ENCODE measurements around the gene MTLN.
"Not testable (repeated sequence)": the region's sequence is repeated elsewhere in the genome, so short reads cannot be mapped to it uniquely, and the experiment has no call there.

The MTLN gene

DNA sequence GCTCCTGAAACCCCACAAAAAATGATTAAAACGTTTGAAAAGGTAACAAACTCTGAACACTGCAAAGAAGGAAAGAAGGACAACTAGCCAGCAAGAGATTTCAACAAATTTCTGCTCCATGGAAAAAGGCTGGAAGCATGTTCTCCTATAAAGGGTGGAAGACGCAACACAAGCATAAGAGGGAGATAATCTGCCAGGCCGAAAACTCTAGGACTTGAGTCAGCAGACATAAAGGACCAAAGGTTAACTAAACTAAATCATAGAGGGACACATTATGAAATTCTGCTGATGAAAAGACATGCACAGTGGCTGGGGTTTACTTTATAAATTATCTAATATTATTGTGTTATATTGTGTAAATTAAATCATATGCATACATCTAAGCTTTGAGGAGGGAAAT, 14.3 kb downstream of the MTLN start:
- no peak for DNase-seq

DNA sequence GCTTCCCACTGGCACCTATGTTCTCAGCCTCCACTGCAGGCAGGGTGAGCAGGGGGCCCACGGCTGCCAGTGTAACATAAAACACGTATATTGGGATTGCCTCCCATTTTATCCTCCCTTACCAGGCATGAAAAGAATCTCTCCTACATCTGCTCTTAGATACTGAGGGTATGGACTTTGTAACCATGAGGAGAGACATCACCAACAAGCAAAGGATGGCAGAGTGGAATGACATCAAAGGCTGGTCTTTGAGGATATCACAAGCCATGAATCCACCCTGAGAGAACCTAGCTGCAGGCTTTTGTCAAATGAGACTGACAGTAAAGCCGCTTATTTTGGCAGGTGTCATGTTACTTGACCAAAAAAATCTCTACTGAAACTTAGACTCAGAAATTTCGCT, 14.9 kb downstream of the MTLN start:
- no peak for DNase-seq

DNA sequence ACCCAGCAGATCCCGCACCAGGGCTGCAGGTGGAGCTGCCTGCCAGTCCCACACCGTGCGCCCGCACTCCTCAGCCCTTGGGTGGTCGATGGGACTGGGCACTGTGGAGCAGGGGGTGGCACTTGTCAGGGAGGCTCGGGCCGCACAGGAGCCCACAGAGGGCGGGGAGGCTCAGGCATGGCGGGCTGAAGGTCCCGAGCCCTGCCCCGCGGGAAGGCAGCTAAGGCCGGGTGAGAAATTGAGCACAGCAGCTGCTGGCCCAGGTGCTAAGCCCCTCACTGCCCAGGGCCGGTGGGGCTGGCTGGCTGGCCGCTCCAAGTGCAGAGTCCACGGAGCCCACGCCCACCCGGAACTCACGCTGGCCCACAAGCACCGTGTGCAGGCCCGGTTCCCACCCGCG, 22.2 kb downstream of the MTLN start:
- not testable (repeated sequence) for DNase-seq

DNA sequence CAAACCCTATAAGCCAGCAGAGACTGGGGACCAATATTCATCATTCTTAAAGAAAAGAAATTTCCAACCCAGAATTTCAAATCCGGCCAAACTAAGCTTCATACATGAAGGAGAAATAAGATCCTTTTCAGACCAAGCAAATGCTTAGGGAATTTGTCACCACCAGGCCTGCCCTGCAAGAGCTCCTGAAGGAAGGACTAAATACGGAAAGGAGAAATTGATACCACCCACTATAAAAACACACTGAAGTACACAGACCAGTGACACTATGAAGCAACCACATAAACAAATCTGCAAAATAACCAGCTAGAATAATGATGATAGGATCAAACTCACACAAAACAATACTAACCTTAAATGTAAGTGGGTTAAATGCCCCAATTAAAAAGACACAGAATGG, 29.9 kb downstream of the MTLN start:
- DNase-seq, result no peak

DNA sequence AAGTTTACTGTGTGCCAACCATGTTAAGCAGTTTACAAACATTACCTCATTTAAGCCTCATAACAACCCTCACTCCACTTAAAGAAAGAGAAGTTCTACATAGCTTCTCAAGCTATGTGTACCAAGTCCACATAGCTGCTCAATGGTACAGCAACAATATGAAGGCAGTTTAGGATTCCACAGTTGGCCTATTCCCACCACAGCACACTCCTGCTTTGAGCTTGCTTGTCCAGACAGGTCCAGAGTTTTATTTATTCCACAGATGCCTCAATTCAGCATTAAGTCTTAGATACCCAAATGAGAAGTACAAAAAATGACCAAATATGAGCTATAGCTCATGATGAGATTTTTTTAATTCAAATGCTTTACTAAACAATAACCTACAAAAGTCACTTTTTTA, 32.3 kb downstream of the MTLN start:
- no peak for DNase-seq

DNA sequence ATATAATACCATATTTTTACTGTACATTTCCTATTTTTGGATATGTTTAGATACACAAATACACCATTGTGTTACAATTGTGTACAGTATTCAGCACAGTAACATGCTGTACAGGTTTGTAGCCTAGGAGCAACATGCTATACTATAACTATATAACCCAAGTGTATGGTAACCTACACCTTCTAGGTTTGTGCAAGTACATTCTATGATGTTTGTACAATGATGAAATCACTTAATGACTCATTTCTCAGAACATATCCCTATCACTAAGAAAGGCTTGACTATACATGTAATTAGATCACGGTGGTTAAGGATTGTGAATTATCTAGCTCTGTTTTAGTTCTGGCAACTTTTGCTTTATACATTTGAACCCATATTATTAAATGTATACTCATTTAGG, 38.8 kb downstream of the MTLN start:
- no peak for DNase-seq

DNA sequence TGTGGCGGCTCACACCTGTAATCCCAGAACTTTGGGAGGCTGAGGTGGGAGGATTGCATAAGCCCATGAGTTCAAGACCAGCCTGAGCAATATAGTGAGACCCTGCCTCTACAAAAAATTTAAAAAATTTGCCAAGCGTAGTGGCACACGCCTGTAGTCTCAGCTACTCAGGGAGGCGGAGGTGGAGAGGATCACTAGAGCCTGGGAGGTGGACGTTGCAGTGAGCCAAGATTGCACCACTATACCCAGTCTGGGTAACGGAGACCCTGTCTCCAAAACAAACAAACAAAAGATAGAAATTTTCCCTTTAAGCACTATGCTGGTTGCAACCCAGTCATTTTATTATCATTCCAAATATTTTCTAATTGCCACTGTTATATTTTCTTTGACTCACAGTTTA, 39.8 kb downstream of the MTLN start:
- no peak for DNase-seq

DNA sequence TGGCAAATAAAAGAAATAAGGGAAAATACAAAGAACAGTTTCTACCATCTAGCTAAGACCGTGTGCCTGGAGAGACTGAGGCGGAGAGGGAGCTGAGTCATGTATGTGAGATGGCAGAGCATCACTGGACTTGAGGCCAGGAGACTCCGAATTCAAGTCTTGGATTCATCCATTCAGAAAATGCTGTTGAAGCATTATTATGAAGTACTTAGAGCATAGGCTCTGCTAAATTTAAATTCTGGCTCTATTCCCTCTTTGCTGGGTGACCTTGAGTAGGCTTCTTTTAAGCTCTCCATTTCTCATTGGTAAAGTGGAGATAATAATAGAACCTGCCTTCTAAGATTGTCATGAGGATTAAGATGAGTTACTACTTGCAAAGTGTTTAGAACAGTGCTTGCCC, 42.2 kb downstream of the MTLN start:
- DNase-seq, result no peak

DNA sequence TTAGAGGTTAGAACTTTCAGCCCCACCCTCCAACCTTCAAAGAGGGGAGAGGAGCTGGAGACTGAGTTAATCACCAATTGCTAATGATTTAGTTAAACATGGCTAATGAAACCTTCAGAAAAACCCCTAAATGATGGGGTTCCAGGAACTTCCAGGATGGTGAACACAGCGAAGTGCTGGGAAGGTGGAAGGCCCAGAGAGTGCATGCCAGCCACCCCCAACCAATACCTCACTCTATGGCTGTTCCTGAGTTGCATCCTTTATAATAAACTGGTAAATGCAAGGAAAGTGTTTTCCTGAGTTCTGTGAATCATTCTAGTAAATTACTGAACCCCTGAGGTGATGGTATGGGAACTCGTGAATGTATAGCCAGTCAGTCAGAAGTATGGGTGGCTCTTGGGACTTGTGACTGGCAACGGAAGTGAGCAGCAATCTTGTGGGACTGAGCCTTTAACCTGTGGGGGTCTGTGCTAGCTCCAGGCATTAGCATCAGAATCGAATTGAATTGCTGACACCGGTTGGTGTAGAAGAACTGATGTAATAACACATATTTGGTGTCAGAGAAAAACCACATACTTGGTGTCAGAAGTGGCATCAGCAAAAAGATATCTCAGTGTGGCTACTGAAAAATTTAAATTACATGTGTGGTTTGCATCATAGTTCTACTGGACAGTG, 44.9 kb downstream of the MTLN start:
- DNase-seq, result no peak

DNA sequence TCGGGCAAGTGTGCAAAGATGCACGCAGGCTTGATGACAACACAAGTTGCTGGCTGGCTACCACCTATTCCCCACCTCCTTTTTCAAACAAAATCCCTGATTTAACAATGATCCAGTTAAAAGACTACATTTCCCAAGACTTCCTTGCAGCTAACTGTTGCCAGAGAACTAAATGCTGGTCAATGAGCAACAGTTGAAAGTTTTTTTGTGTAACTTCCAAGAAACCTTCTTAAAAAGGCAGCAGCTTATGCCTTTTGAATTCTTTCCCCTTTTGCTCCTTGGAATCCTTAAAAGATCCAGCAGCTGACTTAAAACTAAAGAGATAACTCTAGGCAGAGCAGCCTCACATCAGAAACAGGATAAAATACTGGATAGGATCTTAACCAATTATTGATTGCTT, 46.1 kb downstream of the MTLN start:
- no peak for DNase-seq
